Measurements from ENCODE around the gene ECE1. TPM values are rescaled to one million over a fixed set of nuclear protein-coding genes. Genes with fewer than 3 reads are reported as not detected.

Gene ECE1
- total and polyA plus RNA-seq, 9 of the 15 experiments (the other 6 are each of a cell fraction or from before 2014, with no cell fraction given) = 0.56 to 34.8 (median 11.0) TPM

DNA sequence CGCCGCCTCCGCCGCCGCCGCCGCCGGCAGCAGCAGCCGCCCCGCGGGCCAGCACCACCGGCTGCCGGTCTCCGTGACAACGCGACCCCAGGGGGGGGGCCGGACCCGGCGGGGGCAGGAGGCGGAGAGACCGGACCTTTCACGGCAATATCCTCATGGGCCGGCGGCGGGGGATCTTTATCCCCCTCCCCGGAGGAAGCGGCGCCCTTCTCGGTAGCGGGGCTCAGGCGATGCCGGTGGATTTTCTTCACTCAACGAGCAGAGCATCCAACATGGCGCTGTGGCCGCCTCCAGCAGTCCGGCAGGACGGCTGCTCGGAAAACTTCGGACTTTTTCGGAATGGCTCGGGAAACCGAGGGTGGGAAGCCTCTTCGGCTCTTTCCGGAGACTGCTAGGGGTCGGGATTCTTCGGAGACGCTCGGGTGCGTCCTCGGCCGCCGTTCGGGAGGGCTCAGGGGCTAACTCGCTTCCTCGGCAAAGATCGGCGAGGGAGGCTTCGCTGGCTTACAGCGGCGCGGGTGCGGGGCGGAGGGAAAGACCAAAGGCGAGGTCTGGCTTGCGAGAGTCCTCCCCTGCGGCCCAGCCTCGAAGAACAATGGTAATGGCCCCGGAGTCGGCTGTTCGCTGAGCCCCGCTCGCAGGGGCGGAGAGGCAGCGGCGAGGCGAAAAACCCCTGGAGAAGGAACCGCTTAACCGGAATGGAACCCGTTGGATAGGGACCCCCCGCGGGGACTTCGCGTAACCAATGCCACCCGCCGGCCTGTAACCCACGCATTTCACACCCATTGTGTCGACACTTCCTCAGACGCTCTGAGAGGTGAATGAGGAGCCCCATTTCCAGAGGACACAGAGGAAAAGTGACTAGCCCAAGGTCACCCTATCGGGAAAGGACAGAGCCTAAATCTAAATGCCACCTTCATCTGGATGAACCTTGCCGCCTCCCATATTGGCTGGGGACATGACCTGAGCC is 113.4 kb downstream of the ECE1 start, which contains the start of gene EIF4G3 (continued):
- TF ChIP-seq ZNF507 (tag; conservative IDR thresholded peaks at IDR 0.05) = no peak
- no peak for TF ChIP-seq ZNF121 (CRISPR knock-in tag; conservative IDR thresholded peaks at IDR 0.05)
- TF ChIP-seq, protein P1, sequence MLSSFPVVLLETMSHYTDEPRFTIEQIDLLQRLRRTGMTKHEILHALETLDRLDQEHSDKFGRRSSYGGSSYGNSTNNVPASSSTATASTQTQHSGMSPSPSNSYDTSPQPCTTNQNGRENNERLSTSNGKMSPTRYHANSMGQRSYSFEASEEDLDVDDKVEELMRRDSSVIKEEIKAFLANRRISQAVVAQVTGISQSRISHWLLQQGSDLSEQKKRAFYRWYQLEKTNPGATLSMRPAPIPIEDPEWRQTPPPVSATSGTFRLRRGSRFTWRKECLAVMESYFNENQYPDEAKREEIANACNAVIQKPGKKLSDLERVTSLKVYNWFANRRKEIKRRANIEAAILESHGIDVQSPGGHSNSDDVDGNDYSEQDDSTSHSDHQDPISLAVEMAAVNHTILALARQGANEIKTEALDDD (IDR thresholded peaks at IDR 0.05) = no peak
- TF ChIP-seq, protein P2, sequence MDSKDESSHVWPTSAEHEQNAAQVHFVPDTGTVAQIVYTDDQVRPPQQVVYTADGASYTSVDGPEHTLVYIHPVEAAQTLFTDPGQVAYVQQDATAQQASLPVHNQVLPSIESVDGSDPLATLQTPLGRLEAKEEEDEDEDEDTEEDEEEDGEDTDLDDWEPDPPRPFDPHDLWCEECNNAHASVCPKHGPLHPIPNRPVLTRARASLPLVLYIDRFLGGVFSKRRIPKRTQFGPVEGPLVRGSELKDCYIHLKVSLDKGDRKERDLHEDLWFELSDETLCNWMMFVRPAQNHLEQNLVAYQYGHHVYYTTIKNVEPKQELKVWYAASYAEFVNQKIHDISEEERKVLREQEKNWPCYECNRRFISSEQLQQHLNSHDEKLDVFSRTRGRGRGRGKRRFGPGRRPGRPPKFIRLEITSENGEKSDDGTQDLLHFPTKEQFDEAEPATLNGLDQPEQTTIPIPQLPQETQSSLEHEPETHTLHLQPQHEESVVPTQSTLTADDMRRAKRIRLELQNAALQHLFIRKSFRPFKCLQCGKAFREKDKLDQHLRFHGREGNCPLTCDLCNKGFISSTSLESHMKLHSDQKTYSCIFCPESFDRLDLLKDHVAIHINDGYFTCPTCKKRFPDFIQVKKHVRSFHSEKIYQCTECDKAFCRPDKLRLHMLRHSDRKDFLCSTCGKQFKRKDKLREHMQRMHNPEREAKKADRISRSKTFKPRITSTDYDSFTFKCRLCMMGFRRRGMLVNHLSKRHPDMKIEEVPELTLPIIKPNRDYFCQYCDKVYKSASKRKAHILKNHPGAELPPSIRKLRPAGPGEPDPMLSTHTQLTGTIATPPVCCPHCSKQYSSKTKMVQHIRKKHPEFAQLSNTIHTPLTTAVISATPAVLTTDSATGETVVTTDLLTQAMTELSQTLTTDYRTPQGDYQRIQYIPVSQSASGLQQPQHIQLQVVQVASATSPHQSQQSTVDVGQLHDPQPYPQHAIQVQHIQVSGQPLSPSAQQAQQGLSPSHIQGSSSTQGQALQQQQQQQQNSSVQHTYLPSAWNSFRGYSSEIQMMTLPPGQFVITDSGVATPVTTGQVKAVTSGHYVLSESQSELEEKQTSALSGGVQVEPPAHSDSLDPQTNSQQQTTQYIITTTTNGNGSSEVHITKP (IDR thresholded peaks at IDR 0.05; ENCODE audit: partially characterized antibody) = peak; percentile 87
- TF ChIP-seq EP400 (IDR thresholded peaks at IDR 0.05) = peak; percentile 93
- TF ChIP-seq GTF2E2 (tag; IDR thresholded peaks at IDR 0.05) = no peak
- TF ChIP-seq WHSC1 (IDR thresholded peaks at IDR 0.05; ENCODE audit: low read length) = no peak
- TF ChIP-seq, protein P3, sequence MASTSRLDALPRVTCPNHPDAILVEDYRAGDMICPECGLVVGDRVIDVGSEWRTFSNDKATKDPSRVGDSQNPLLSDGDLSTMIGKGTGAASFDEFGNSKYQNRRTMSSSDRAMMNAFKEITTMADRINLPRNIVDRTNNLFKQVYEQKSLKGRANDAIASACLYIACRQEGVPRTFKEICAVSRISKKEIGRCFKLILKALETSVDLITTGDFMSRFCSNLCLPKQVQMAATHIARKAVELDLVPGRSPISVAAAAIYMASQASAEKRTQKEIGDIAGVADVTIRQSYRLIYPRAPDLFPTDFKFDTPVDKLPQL (IDR thresholded peaks at IDR 0.05; ENCODE audit: extremely low read depth, insufficient read length) = no peak
- TF ChIP-seq HDAC2 (IDR thresholded peaks at IDR 0.05) = peak; percentile 93
- TF ChIP-seq RBM25 (IDR thresholded peaks at IDR 0.05; ENCODE audit: low read depth, low read length, severe bottlenecking) = no peak
- no peak for TF ChIP-seq ZFP1 (CRISPR knock-in tag; IDR thresholded peaks at IDR 0.05)
- TF ChIP-seq NCOA1 (IDR thresholded peaks at IDR 0.05; ENCODE audit: low read depth) = no peak
- peak in 1 of 2 experiments; percentile 67; a peak in 2 of 4 replicates for TF ChIP-seq RCOR1 (IDR thresholded peaks at IDR 0.05; ENCODE audit: borderline replicate concordance in 1 of 2, low read depth in 2 of 2, low read length in 2 of 2)
- TF ChIP-seq YY1 (IDR thresholded peaks at IDR 0.05; ENCODE audit: borderline replicate concordance in 1 of 3, control insufficient read depth in 1 of 3, extremely low read depth in 1 of 3, insufficient read depth in 3 of 3, insufficient read length in 1 of 3, insufficient replicate concordance in 2 of 3, low read depth in 1 of 3, low read length in 2 of 3) = peak; percentile 89 to 95 (median 94)
- no peak; the same call in 1 of the 2 replicates for TF ChIP-seq ZNF311 (CRISPR knock-in tag; IDR thresholded peaks at IDR 0.05)
- peak in 1 of 2 experiments; percentile 30; a peak in 1 of 4 replicates for TF ChIP-seq TEAD1 (CRISPR knock-in tag; IDR thresholded peaks at IDR 0.05)
- TF ChIP-seq, protein P4, sequence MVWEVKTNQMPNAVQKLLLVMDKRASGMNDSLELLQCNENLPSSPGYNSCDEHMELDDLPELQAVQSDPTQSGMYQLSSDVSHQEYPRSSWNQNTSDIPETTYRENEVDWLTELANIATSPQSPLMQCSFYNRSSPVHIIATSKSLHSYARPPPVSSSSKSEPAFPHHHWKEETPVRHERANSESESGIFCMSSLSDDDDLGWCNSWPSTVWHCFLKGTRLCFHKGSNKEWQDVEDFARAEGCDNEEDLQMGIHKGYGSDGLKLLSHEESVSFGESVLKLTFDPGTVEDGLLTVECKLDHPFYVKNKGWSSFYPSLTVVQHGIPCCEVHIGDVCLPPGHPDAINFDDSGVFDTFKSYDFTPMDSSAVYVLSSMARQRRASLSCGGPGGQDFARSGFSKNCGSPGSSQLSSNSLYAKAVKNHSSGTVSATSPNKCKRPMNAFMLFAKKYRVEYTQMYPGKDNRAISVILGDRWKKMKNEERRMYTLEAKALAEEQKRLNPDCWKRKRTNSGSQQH (CRISPR knock-in tag; IDR thresholded peaks at IDR 0.05) = no peak
